Lower leg skin (tissue), 3 donors: Measurements from ENCODE around the gene RAD9A.

Experiments used
- POLR2A ChIP-seq, 2 donors: fragments of 450-650 bp; IDR thresholded peaks; one replicate each; pipeline ENCODE4 v1.6.1; 2016 to 2017; ENCODE audit warnings: antibody characterized with exemption in 2 of 2, mild to moderate bottlenecking in 1 of 2, moderate library complexity in 1 of 2
- TF ChIP-seq, protein P1 (sequence below), 3 donors: fragments of 450-650 bp; IDR thresholded peaks; one replicate each; pipeline ENCODE4 v1.5.1; 2016; ENCODE audit warnings: antibody characterized with exemption in 3 of 3, mild to moderate bottlenecking in 3 of 3, moderate library complexity in 2 of 3

DNA sequence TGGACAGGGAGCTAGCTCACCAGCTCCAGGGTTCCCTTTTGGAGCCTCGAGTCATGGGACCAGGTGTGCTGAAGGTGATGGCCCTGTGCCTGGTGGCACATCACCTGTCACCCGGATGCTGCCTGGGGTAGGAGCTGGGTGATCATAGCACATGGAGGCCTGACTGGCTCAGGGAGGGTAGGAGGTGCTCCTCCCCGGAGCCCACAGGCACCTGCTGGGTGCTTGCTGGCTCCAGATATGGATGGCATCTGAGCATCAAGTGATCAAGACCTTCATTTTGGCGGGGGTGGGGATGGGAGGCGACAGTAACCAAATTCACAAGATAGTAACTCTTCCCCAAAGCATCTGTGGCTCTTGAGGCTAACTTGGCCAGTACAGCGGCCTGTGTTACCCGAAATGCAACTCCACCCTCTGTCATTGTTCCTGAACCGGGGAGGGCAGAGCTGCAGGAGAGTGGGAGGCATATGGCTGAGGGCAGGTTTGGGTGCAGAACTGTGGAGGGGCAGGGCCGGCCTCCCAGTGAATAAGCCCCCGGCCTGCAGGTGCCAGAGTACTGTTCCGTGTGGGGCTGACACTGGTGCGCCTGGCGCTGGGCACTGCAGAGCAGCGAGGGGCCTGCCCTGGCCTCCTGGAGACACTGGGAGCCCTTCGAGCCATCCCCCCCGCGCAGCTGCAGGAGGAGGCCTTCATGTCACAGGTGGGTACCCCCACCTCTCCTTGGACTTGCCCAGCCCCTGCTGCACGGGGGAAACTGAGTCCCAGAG, 16.8 kb downstream of the RAD9A start:
- TF ChIP-seq, protein P1, sequence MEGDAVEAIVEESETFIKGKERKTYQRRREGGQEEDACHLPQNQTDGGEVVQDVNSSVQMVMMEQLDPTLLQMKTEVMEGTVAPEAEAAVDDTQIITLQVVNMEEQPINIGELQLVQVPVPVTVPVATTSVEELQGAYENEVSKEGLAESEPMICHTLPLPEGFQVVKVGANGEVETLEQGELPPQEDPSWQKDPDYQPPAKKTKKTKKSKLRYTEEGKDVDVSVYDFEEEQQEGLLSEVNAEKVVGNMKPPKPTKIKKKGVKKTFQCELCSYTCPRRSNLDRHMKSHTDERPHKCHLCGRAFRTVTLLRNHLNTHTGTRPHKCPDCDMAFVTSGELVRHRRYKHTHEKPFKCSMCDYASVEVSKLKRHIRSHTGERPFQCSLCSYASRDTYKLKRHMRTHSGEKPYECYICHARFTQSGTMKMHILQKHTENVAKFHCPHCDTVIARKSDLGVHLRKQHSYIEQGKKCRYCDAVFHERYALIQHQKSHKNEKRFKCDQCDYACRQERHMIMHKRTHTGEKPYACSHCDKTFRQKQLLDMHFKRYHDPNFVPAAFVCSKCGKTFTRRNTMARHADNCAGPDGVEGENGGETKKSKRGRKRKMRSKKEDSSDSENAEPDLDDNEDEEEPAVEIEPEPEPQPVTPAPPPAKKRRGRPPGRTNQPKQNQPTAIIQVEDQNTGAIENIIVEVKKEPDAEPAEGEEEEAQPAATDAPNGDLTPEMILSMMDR (IDR thresholded peaks at IDR 0.05), result no peak
- no peak for TF ChIP-seq POLR2A (IDR thresholded peaks at IDR 0.05)
